Fibroblast of lung (primary cell): ENCODE results near the gene TMEM176B. TPM values are rescaled to one million over a fixed set of nuclear protein-coding genes. Genes with fewer than 3 reads are reported as not detected.
"Not testable (repeated sequence)": the region's sequence is repeated elsewhere in the genome, so short reads cannot be mapped to it uniquely, and the experiment has no call there.

Source experiments
- DNase-seq, 2 donors: peaks; one replicate each; pipeline versions ENCODE4 v3.0.0 to v3.0.0-alpha.2; 2010; ENCODE audit warnings: low read depth in 2 of 2
- H2AFZ ChIP-seq: 2 replicates; pipeline ENCODE4 v1.5.1; 2012; ENCODE audit warnings: low read length, control low read depth, inconsistent platforms
- H3K27ac ChIP-seq: 2 replicates; pipeline ENCODE4 v1.5.1; 2011; ENCODE audit warnings: low read length, control low read depth; ENCODE audit not compliant: insufficient read depth
- H3K27me3 ChIP-seq: 2 replicates; pipeline ENCODE4 v1.5.1; 2011; ENCODE audit warnings: mild to moderate bottlenecking, low read length; ENCODE audit not compliant: control insufficient read depth, insufficient read depth
- H3K36me3 ChIP-seq: 2 replicates; pipeline ENCODE4 v1.5.1; 2011; ENCODE audit warnings: low read length; ENCODE audit not compliant: control insufficient read depth, insufficient read depth
- H3K4me1 ChIP-seq: 2 replicates; pipeline ENCODE4 v1.5.1; 2011; ENCODE audit warnings: low read length; ENCODE audit not compliant: control insufficient read depth, insufficient read depth; ENCODE audit errors: extremely low read depth
- H3K4me2 ChIP-seq: 2 replicates; pipeline ENCODE4 v1.5.1; 2011; ENCODE audit warnings: low read length, control low read depth; ENCODE audit not compliant: insufficient read depth; ENCODE audit errors: extremely low read depth
- H3K4me3 ChIP-seq, 4 experiments: fragments of 200-600 bp in 1 of 4; sonication (generic) in 1 of 4; replicated peaks in 1 of 4; 2 replicates each; pipeline ENCODE4 v1.5.1; 2011 to 2016; ENCODE audit warnings: low read length in 4 of 4, low read depth in 3 of 4, mild to moderate bottlenecking in 3 of 4, control low read depth in 2 of 4, inconsistent platforms in 1 of 4, mixed read lengths in 1 of 4; ENCODE audit not compliant: insufficient read depth in 1 of 4; ENCODE audit errors: control extremely low read depth in 1 of 4
- H3K79me2 ChIP-seq: 2 replicates; pipeline ENCODE4 v1.5.1; 2012; ENCODE audit warnings: mild to moderate bottlenecking, low read length, inconsistent platforms; ENCODE audit not compliant: control insufficient read depth, insufficient read depth
- H3K9ac ChIP-seq: 2 replicates; pipeline ENCODE4 v1.5.1; 2011; ENCODE audit warnings: mild to moderate bottlenecking, low read length, control low read depth; ENCODE audit not compliant: insufficient read depth
- H3K9me3 ChIP-seq: 2 replicates; pipeline ENCODE4 v1.5.1; 2012; ENCODE audit warnings: low read depth, low read length; ENCODE audit not compliant: control insufficient read depth, insufficient read depth
- H4K20me1 ChIP-seq: 2 replicates; pipeline ENCODE4 v1.5.1; 2011; ENCODE audit warnings: low read length; ENCODE audit not compliant: control insufficient read depth, insufficient read depth; ENCODE audit errors: extremely low read depth
- CTCF ChIP-seq, 2 donors: IDR thresholded peaks in 1 of 2; conservative IDR thresholded peaks in 1 of 2; 1 replicate in 1 of 2; 2 replicates in 1 of 2; pipeline ENCODE4 v1.5.1; 2011 to 2012; ENCODE audit warnings: low read length in 2 of 2, control low read depth in 1 of 2, inconsistent platforms in 1 of 2, low read depth in 1 of 2, mild to moderate bottlenecking in 1 of 2
- EZH2 ChIP-seq: IDR thresholded peaks from 2 replicates; pipeline ENCODE4 v1.5.1; 2012; ENCODE audit warnings: low read length, control low read depth, mild to moderate bottlenecking; ENCODE audit errors: missing control alignments
- polyA plus RNA-seq, 2 donors: library from polyadenylated mRNA; depleted of rRNA in 1 of 2; stranded (reverse) in 1 of 2; unstranded in 1 of 2; fragments of >200 nt; gene quantifications; 2 replicates each; pipeline ENCODE4 v1.2.1, GENCODE V29; 2011 to 2012; ENCODE audit warnings: missing spikeins in 1 of 2
- total RNA-seq: library from RNA; depleted of rRNA; stranded (reverse); fragments of >200 nt; gene quantifications from 2 replicates; pipeline ENCODE4 v1.2.1, GENCODE V29; 2014

TMEM176B gene
- total and polyA plus RNA-seq, 2 donors (not counting 1 experiment from before 2014, with no cell fraction given), result 0.78 to 26.8 TPM

DNA sequence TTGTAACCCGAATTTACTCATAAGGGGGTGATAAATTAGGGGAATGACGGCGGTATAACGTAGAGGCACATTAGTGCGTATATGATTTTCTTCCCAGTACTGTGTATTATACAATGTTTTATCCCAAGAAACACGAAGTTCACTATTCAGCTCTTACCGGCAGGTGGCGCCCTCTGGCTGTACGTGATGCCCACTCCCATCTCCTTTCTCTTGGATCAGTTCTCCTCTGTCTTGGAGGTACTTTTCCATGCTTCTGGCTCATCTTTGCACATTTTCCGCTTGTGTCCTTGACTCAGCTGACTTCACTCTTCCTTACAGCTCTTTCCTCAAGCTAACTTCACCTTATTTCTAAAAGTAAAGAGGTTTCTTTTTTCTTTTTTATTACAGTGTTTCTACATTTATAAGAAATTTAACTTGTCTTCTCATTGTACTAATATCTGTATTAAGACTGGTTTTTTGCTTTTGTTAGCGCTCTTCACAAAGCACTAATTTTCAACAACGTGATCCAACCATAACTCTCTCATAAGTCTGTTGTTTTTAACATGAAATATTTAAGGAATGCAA is 21.3 kb downstream of the TMEM176B start:
- no peak overlapping the region for H2AFZ ChIP-seq
- no peaks in the 10 kb centered on the region for H3K9me3 ChIP-seq
- H3K79me2 ChIP-seq, result no peaks in the 10 kb centered on the region
- H3K4me1 ChIP-seq, result no peaks in the 10 kb centered on the region
- no peak overlapping the region for H3K27ac ChIP-seq
- no peaks in the 10 kb centered on the region for H3K36me3 ChIP-seq
- no peak overlapping the region for H3K4me2 ChIP-seq
- H3K4me3 ChIP-seq, result no peak overlapping the region
- no peaks in the 10 kb centered on the region for H3K27me3 ChIP-seq
- no peaks in the 10 kb centered on the region for H4K20me1 ChIP-seq
- no peak overlapping the region for H3K9ac ChIP-seq
- DNase-seq, result peak; percentile 44 to 64
- TF ChIP-seq EZH2, result no peak
- TF ChIP-seq CTCF (conservative IDR thresholded peaks at IDR 0.05 in 1 of 2, IDR thresholded peaks at IDR 0.05 in 1 of 2; ENCODE audit: low read depth in 1 of 2, low read length in 2 of 2), result peak; percentile 90 to 96

DNA sequence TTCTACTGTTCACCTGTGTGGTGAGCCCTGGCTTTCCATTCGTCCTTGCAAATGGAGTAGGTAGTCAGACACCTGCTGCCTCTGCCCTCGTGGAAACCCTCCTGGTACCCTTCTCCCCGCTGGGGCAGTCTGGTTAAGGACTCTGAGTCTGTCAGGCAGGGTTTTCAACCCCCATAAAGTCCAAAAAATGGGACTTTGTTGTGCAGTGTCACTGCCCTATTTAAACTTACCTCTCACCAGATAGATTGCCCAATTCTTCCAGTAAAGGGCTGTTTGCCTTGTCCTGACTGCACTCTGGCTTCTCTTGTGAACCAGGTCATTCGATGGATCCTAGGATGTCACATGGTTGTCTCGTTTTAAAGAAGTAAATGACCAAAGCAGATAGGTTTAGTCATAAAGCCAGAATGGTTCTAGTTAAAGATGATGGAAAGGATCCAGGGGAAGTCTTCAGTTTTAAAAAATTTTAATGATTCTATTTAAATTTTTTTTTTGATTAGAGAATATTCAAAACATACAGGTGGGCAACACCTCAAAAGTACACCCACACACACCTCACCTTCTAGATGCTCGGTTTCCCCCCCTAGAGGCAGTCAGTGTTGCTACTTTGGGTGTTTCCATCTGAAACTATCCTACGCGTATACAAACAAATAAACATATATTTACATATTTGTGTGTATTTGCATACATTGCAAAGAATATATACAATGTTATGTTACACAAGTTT is 22.0 kb downstream of the TMEM176B start:
- H2AFZ ChIP-seq, result no peak overlapping the region
- no peak for DNase-seq
- no peak overlapping the region for H3K27ac ChIP-seq
- no peaks in the 10 kb centered on the region for H4K20me1 ChIP-seq
- no peak overlapping the region for H3K9ac ChIP-seq
- no peaks in the 10 kb centered on the region for H3K27me3 ChIP-seq
- no peaks in the 10 kb centered on the region for H3K9me3 ChIP-seq
- H3K4me2 ChIP-seq, result no peak overlapping the region
- no peaks in the 10 kb centered on the region for H3K79me2 ChIP-seq
- no peak overlapping the region for H3K4me3 ChIP-seq
- no peaks in the 10 kb centered on the region for H3K4me1 ChIP-seq
- no peak for TF ChIP-seq CTCF (conservative IDR thresholded peaks at IDR 0.05 in 1 of 2, IDR thresholded peaks at IDR 0.05 in 1 of 2; ENCODE audit: low read depth in 1 of 2, low read length in 2 of 2)
- TF ChIP-seq EZH2, result no peak
- no peaks in the 10 kb centered on the region for H3K36me3 ChIP-seq

DNA sequence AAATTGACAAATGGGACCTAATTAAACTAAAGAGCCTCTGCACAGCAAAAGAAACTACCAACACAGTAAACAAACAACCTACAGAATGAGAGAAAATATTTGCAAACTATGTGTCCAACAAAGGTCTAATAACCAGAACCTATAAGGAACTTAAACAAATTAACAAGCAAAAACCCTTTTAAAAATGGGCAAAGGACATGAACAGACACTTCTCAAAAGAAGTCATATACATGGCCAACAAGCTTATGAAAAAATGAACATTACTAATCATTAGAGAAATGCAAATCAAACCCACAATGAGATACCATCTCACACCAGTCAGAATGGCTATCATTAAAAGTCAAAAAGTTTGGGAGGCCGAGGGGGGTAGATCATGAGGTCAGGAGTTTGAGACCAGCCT is 26.0 kb downstream of the TMEM176B start:
- H3K27me3 ChIP-seq, DNase-seq, H3K4me2 ChIP-seq, H3K36me3 ChIP-seq, H3K27ac ChIP-seq, H3K79me2 ChIP-seq, H4K20me1 ChIP-seq, H3K9me3 ChIP-seq, H2AFZ ChIP-seq, H3K4me1 ChIP-seq, H3K9ac ChIP-seq, H3K4me3 ChIP-seq: not testable (repeated sequence)
